Adrenal gland (tissue), 12 donors: ENCODE results near the gene MKI67. TPM values are rescaled to one million over a fixed set of nuclear protein-coding genes. Genes with fewer than 3 reads are reported as not detected.
"Not testable (repeated sequence)": the region's sequence is repeated elsewhere in the genome, so short reads cannot be mapped to it uniquely, and the experiment has no call there.

Experiments
- DNase-seq, 7 donors: peaks; one replicate each; pipeline ENCODE4 v3.0.0-alpha.2; 2019 to 2020
- H3K27ac ChIP-seq, 5 donors: fragments of 200-600 bp; sonication (generic) in 4 of 5; 1 replicate in 3 of 5; 2 replicates in 2 of 5; pipeline versions ENCODE4 v1.5.1 to v1.8.0; 2016 to 2020; ENCODE audit warnings: mild to moderate bottlenecking in 1 of 5
- H3K27me3 ChIP-seq: fragments of 200-600 bp; 2 replicates; pipeline ENCODE4 v1.8.0; 2021
- H3K36me3 ChIP-seq, 2 donors: fragments of 200-600 bp; replicated peaks in 1 of 2; 1 replicate in 1 of 2; 2 replicates in 1 of 2; pipeline versions ENCODE4 v1.5.1 to v1.8.0; 2018 to 2022
- H3K4me1 ChIP-seq, 2 donors: fragments of 200-600 bp; replicated peaks in 1 of 2; 1 replicate in 1 of 2; 2 replicates in 1 of 2; pipeline versions ENCODE4 v1.5.1 to v1.8.0; 2018 to 2021
- H3K4me3 ChIP-seq, 4 donors: fragments of 200-600 bp; sonication (generic) in 3 of 4; one replicate each; pipeline ENCODE4 v1.5.1; 2016 to 2018
- H3K9me3 ChIP-seq, 3 donors: fragments of 200-600 bp; sonication (generic) in 1 of 3; replicated peaks in 1 of 3; 1 replicate in 2 of 3; 2 replicates in 1 of 3; pipeline versions ENCODE4 v1.5.1 to v1.8.0; 2016 to 2021
- CTCF ChIP-seq, 6 experiments: fragments of 450-650 bp in 4 of 6; fragments of 200-600 bp in 2 of 6; sonication (generic) in 1 of 6; IDR thresholded peaks; 1 replicate in 5 of 6; 2 replicates in 1 of 6; pipeline versions ENCODE4 v1.5.1 to v1.8.0; 2016 to 2021; ENCODE audit warnings: antibody characterized with exemption in 6 of 6, mild to moderate bottlenecking in 2 of 6, moderate library complexity in 1 of 6
- POLR2A ChIP-seq, 2 donors: fragments of 450-650 bp; IDR thresholded peaks; one replicate each; pipeline ENCODE4 v1.6.1; 2017; ENCODE audit warnings: antibody characterized with exemption in 2 of 2, mild to moderate bottlenecking in 2 of 2, moderate library complexity in 1 of 2
- WGBS, 4 donors: extraction: QIAGEN DNeasy Blood & Tissue Kit in 2 of 4; methylation state at CpG; one replicate each; pipeline versions ENCODE4 v1.1.5 to v1.1.7; 2013 to 2017; 5-methylcytosine and 5-hydroxymethylcytosine counted together
- intact Hi-C, 2 donors: fragments of 100-400 bp; cut with DNase I; formaldehyde crosslinking; loops; one replicate each; pipeline versions ENCODE4 v1.14.1 to v1.15.0; 2022 to 2023
- polyA plus RNA-seq, 3 donors: library from polyadenylated mRNA; stranded (reverse); fragments of 200-250 nt in 2 of 3; fragments of 350-450 nt in 1 of 3; fragmentation: Illumina TruSeq in 1 of 3; extraction: RNeasy Lipid Tissue Mini Kit (QIAGEN cat#74804) in 1 of 3; gene quantifications; one replicate each; pipeline ENCODE4 v1.2.3, GENCODE V29; 2013 to 2014
- total RNA-seq, 9 donors: library from RNA; depleted of rRNA in 4 of 9; stranded (reverse); fragments of >200 nt in 4 of 9; fragments of 120-200 nt in 1 of 9; fragmentation: NEBNext Ultra II Directional in 1 of 9; extraction: Animal tissue kit (Norgen Biotek cat#: 25700) in 1 of 9; gene quantifications; one replicate each; pipeline versions ENCODE4 v1.1.0 to v1.2.4, GENCODE V29; 2013 to 2023
- donor health status: healthy with polysubstance abuse.
- donor health status: Bipolar disorder and iron deficiency.
- donor health status: DM: yes; HTN: yes; CAD: no.
- donor health status: DM: no; HTN: no; CAD: no.
- donor health status: DM: no; HTN: no; CAD: no.
- donor health status: DM: yes; HTN: yes; CAD: no.

MKI67 gene
- total and polyA plus RNA-seq, 12 donors, result 0.30 to 16.8 (median 3.0) TPM

GRCh38 chr10:128147064-128147463 lies 20.8 kb upstream of the MKI67 start:
- intact Hi-C loops, result no loop called here
- TF ChIP-seq CTCF (IDR thresholded peaks at IDR 0.05) (no peak), POLR2A (IDR thresholded peaks at IDR 0.05) (no peak)
- 72 to 80% (median 77%) methylated on average over 4 of the region's 4 CpGs for WGBS, 4 donors
- Histone ChIP-seq H3K36me3 (no peaks in the 10 kb centered on the region), H3K27me3 (peaks cover 11% of the 10 kb centered on the region), H3K27ac (no peak overlapping the region), H3K4me3 (no peak overlapping the region), H3K4me1 (peaks cover 0 to 4% of the 10 kb centered on the region in 2 donors), H3K9me3 (no peaks in the 10 kb centered on the region)
- DNase-seq, result no peak

- intact Hi-C loops, result no loop called here
Observed at GRCh38 chr10:128144547-128144946, 18.3 kb upstream of the MKI67 start.

GRCh38 chr10:128143531-128143930 lies 17.3 kb upstream of the MKI67 start:
- Histone ChIP-seq H3K9me3 (no peaks in the 10 kb centered on the region), H3K36me3 (no peaks in the 10 kb centered on the region), H3K27me3 (no peaks in the 10 kb centered on the region), H3K27ac (no peak overlapping the region), H3K4me3 (no peak overlapping the region), H3K4me1 (no peaks in the 10 kb centered on the region)
- intact Hi-C loops, result no loop called here
- DNase-seq, result no peak
- TF ChIP-seq POLR2A (IDR thresholded peaks at IDR 0.05) (no peak), CTCF (IDR thresholded peaks at IDR 0.05) (no peak)
- WGBS, 4 donors, result 93 to 100% (median 98%) methylated on average over 2 of the region's 2 CpGs

More at GRCh38 chr10:128144547-128144946, 18.3 kb upstream of the MKI67 start:
- Histone ChIP-seq H3K9me3 (no peaks in the 10 kb centered on the region), H3K36me3 (no peaks in the 10 kb centered on the region), H3K4me3 (no peak overlapping the region), H3K27me3 (peaks cover 4% of the 10 kb centered on the region), H3K27ac (no peak overlapping the region), H3K4me1 (no peaks in the 10 kb centered on the region)
- 63 to 75% (median 70%) methylated on average over 1 of the region's 1 CpG for WGBS, 4 donors
- no peak for DNase-seq
- TF ChIP-seq POLR2A (IDR thresholded peaks at IDR 0.05) (no peak), CTCF (IDR thresholded peaks at IDR 0.05) (no peak)

GRCh38 chr10:128140425-128140824 lies 14.2 kb upstream of the MKI67 start:
- WGBS, 4 donors, result 46 to 60% (median 54%) methylated on average over 3 of the region's 3 CpGs

GRCh38 chr10:128138429-128138828 lies 12.2 kb upstream of the MKI67 start:
- H3K27ac ChIP-seq, H3K4me1 ChIP-seq, intact Hi-C loops, H3K36me3 ChIP-seq, H3K4me3 ChIP-seq, H3K9me3 ChIP-seq, DNase-seq, H3K27me3 ChIP-seq: not testable (repeated sequence)
- WGBS, 4 donors, result 84 to 98% (median 89%) methylated on average over 11 of the region's 11 CpGs

More at GRCh38 chr10:128140425-128140824, 14.2 kb upstream of the MKI67 start:
- Histone ChIP-seq H3K9me3 (no peaks in the 10 kb centered on the region), H3K4me1 (no peaks in the 10 kb centered on the region), H3K4me3 (no peak overlapping the region), H3K36me3 (no peaks in the 10 kb centered on the region), H3K27me3 (no peaks in the 10 kb centered on the region), H3K27ac (no peak overlapping the region)
- TF ChIP-seq POLR2A (IDR thresholded peaks at IDR 0.05) (no peak), CTCF (IDR thresholded peaks at IDR 0.05) (no peak)
- DNase-seq, result no peak
- intact Hi-C loops, result no loop called here
